K562 (cell line): ENCODE measurements around the gene MADD. TPM values are rescaled to one million over a fixed set of nuclear protein-coding genes. Genes with fewer than 3 reads are reported as not detected.

ENCODE experiments used
- GTF3C2 ChIP-seq: IDR thresholded peaks from 3 replicates; pipeline ENCODE4 v1.6.1; 2011; ENCODE audit warnings: borderline replicate concordance, mild to moderate bottlenecking, moderate library complexity; ENCODE audit not compliant: insufficient read length; ENCODE audit errors: extremely low read depth
- HES1 ChIP-seq: fragments of 450-650 bp; IDR thresholded peaks from 2 replicates; pipeline ENCODE4 v1.6.1; 2016; ENCODE audit warnings: low read depth, mild to moderate bottlenecking, moderate library complexity
- MLX ChIP-seq, 2 experiments: fragments of 450-650 bp in 1 of 2; sonication (generic) in 1 of 2; formaldehyde crosslinking; conservative IDR thresholded peaks; 2 replicates each; pipeline versions ENCODE4 v1.4.0 to v1.8.1; 2020 to 2022; ENCODE audit warnings: mild to moderate bottlenecking in 1 of 2, missing genetic modification reagents in 1 of 2
- RFX5 ChIP-seq: IDR thresholded peaks from 2 replicates; pipeline ENCODE4 v1.6.1; 2011; ENCODE audit warnings: low read depth, mild to moderate bottlenecking, improper control_type of control experiment, low read length
- SMARCA5 ChIP-seq: fragments of 450-650 bp; IDR thresholded peaks from 2 replicates; pipeline ENCODE4 v1.6.1; 2016
- TAF7 ChIP-seq: fragments of 450-650 bp; IDR thresholded peaks from 2 replicates; pipeline ENCODE4 v1.6.1; 2016; ENCODE audit warnings: missing genetic modification characterization, missing compliant biosample characterization
- TAL1 ChIP-seq: fragments of 450-650 bp; IDR thresholded peaks from 2 replicates; pipeline ENCODE4 v1.6.1; 2016; ENCODE audit warnings: mild to moderate bottlenecking
- ZBTB7A ChIP-seq: IDR thresholded peaks from 2 replicates; pipeline ENCODE4 v1.6.1; 2011; ENCODE audit warnings: low read depth, mild to moderate bottlenecking, low read length, moderate library complexity, borderline replicate concordance; ENCODE audit not compliant: control insufficient read depth
- ZNF143 ChIP-seq: sonication (generic); formaldehyde crosslinking; IDR thresholded peaks from 2 replicates; pipeline ENCODE4 v1.9.0; 2022; ENCODE audit warnings: mild to moderate bottlenecking, missing genetic modification reagents
- ZNF277 ChIP-seq: fragments of 250-450 bp; sonication (Bioruptor Pico); IDR thresholded peaks from 2 replicates; pipeline ENCODE4 v1.8.0; 2022; ENCODE audit warnings: inconsistent platforms, mild to moderate bottlenecking, moderate library complexity, borderline replicate concordance
- ZNF407 ChIP-seq: fragments of 450-650 bp; IDR thresholded peaks from 2 replicates; pipeline ENCODE4 v1.6.1; 2016; ENCODE audit warnings: low read depth
- polyA plus RNA-seq, 8 experiments: library from polyadenylated mRNA; depleted of rRNA in 4 of 8; stranded (reverse) in 5 of 8; unstranded in 3 of 8; fragments of >200 nt; fragmentation: Nextera tagmentation in 2 of 8; fragmentation: Illumina TruSeq in 1 of 8; extraction: Ambion mirVana in 2 of 8; extraction: Trizol in 1 of 8; gene quantifications; 2 replicates each; pipeline versions ENCODE4 v1.2.1 to v1.2.3, GENCODE V29; 2011 to 2014; ENCODE audit warnings: inconsistent platforms in 1 of 8, missing spikeins in 1 of 8
- total RNA-seq, 7 experiments: library from RNA; depleted of rRNA in 6 of 7; stranded (reverse); fragments of >200 nt in 6 of 7; fragmentation: Illumina TruSeq in 2 of 7; extraction: Trizol in 2 of 7; gene quantifications; 2 replicates each; pipeline versions ENCODE4 v1.2.1 to v1.2.3, GENCODE V29; 2011 to 2021; ENCODE audit warnings: low replicate concordance in 1 of 7

MADD gene
- total and polyA plus RNA-seq, 9 of the 15 experiments (the other 6 are each of a cell fraction or from before 2014, with no cell fraction given): 0.68 to 57.6 (median 33.6) TPM

- TF ChIP-seq ZNF407 (peak; percentile 89), TAF7 (tag) (no peak), RFX5 (no peak), SMARCA5 (0 out of 2 replicates have a peak, but pooled peaks have one; percentile 34), ZBTB7A (peak; percentile 42; the same call in 1 of the 2 replicates), GTF3C2 (no peak), TAL1 (no peak), MLX (CRISPR knock-in tag; conservative IDR thresholded peaks at IDR 0.05) (no peak), HES1 (no peak), ZNF143 (CRISPR knock-in tag) (no peak), ZNF277 (CRISPR knock-in tag) (no peak)
Measured at GRCh38 chr11:47355283-47356128, 85.6 kb downstream of the MADD start (continued).
